HuH-7.5 (cell line): ENCODE data around the gene B3GNT3.

ENCODE experiments used
- DNase-seq: peaks from one replicate; pipeline ENCODE4 v3.0.0; 2011; ENCODE audit warnings: low spot score

B3GNT3 gene

GRCh38 chr19:17794731-17795494 is at the start of gene B3GNT3:
Gene B3GNT3 (plus strand): TSS chr19:17795138. CDS start chr19:17807808, 12,670 bp downstream.
- no peak for DNase-seq

- peak; percentile 98 for DNase-seq
These were observed 47.5 kb upstream of the B3GNT3 start for GRCh38 chr19:17747205-17748098.

DNA sequence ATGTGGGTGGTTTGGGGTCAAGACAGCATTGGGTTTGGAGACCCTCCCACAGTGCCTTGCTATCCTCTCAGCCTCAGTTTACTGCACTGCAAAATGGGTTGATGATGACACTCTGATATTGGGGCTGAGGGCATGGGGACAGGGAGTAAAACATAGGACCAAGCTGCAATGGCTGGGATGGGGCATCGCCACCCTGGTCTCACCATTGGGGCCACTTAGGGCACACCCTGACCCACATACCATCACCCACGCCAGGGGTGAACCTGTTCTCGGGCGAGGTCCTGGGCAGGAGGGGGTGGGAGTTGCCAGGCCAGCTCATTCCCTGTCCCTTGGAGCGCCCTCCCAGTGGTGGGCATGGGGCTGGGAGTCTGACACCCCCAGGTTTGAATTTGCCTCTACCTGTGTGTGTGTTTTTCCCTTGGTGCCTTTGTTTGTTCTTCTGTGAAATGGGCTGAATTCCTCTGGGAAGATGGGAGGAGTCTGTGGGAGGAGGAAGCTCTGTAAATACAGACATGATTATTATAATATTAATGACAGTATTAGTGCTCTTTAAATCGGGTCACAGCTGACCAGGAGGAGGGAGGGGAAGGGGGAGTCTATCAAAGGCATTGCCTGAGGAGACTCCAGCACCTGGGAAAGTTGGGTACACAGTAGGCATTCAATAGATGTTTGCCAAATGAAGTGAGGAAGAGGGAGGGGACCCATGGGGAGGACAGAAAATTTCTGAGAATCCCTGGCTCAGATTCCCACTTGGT is 45.9 kb upstream of the B3GNT3 start:
- DNase-seq = no peak

- no peak for DNase-seq
These were observed 45.0 kb upstream of the B3GNT3 start for GRCh38 chr19:17749912-17750317.

DNA sequence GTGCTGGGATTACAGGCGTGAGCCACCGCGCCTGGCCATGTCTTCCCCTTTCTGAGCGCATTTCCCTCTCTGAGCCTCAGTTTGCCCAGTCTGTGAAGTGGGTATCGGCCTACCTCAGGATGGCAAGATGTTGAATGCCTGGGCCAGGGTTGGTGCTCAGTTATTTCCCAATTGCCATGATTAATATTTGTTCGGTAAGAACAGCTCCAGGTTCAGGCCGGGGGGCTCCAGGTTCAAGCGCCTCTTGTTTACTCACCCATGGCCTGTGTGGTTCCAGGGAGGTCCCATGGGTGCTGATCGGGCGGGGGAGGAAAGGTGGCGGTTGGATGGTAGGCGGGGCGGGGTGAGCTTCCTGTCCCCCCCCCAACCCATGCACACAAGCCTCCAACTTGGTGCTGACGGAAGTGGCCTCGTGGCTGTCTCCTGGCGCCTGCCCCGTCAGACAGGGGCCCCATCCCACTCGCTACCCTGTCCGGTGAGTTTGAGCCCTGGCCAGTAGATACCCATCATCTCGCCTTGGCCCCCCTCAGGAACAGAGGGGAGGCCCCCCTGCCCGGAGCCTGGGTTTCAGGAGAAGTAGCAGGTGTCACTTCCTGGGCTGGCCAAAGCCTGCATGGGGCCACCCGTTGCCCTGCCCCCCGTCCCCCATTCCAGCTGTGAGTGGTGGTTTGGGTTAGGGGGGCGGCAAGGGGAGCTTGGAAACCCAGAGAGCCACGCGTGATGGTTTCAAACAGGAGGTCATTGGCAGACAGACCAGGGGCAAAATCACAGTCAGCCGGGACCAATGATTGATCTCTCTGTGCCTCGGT is 43.6 kb upstream of the B3GNT3 start, which contains the start of gene FCHO1:
Gene FCHO1 (plus strand): TSS at position 375 of the 809 bp plus-strand sequence. CDS start 3,688 bp downstream, outside the sequence.
- no peak for DNase-seq

- DNase-seq = no peak
These were observed 43.0 kb upstream of the B3GNT3 start for GRCh38 chr19:17751912-17752273.

DNA sequence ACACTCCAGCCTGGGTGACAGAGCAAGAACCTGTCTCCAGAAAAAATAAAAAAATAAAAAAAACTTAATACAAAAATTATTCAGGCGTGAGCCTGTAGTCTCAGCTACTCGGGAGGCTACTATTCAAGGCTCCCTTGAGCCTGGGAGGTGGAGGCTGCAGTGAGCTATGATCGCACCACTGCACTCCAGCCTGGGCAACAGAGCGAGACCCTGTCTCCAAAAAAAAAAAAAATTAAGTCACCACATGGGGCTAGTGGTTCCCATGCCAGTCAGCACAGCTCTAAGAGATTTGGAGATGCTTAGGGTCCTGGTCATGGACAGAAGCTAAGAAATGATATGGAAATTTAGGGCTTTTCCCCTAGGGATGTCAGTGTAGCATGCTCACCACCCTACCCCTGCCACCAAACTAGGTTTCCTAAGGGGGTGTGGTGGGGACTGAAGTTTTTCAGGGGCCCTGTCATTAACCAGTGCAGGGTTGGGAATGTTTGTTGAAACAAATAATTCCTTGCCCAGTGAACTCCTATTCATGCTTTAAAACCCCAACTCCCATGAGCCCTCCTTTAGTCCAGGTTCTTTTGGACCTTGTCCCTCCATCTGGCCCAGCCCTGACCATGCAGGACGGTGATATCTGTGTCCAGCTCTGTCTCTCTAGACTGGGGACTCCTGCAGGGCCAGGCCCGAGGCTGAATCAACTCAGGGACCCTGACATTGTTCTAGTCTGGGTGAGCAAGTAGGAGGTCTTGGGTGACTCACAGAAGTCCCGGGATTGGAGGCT is 41.9 kb upstream of the B3GNT3 start:
- DNase-seq = no peak

GRCh38 chr19:17753976-17754375 is 41.0 kb upstream of the B3GNT3 start:
- DNase-seq = no peak

- DNase-seq = no peak
These were observed 40.1 kb upstream of the B3GNT3 start for GRCh38 chr19:17754634-17755442.

- DNase-seq = no peak
These were observed 39.5 kb upstream of the B3GNT3 start for GRCh38 chr19:17755443-17755890.

DNA sequence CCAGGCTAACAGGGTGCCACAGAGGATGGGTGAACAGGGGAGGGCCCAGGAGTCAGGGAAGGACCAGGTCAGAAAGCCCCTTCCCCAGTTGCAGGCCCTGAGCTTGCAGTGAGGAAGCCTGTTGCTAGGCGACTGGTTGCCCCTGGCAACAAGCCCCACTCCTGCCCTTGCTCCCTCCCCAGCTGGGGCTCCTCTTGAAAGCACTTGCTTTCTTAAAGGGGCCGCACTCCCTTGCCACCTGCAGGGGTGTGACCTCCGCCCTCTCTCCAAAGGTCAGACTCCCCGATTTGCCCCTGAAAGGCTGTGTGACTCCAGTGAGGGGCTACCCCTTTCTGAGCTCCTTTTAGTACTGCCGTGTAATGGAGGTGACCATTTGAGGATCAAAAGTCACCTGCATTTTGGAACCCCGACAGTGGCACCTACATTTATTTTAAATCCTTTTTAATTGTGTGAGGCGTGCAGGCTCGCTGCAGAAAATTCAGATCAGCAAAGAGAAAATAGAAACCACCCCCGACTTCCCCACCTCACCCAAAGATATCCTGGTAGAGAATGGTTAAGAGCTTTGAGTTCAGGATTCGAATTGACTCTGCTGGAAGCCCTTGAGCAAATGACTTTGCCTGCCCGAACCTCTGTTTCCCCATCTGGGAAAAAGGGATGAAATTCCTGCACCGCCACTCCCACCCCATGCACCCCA is 38.8 kb upstream of the B3GNT3 start:
- DNase-seq = no peak

DNA sequence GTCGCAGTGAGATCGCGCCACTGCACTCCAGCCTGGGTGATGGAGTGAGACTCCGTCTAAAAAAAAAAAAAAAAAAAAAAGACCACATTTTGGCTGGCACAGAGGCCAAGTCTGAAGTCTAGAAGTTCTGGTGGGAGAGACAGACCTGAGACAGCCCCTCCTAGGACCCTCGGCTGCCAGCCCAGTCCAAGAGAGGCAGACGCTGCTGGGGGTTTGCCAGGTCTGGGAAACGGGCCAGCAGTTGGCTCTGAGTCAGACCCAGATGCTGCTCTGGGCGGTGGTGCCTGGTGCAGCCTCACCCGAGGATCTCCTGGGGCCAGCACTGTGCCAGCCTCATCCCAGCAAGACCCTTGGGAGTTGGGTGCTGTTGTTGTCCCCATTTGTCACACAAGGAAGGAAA is 37.8 kb upstream of the B3GNT3 start:
- no peak for DNase-seq

DNA sequence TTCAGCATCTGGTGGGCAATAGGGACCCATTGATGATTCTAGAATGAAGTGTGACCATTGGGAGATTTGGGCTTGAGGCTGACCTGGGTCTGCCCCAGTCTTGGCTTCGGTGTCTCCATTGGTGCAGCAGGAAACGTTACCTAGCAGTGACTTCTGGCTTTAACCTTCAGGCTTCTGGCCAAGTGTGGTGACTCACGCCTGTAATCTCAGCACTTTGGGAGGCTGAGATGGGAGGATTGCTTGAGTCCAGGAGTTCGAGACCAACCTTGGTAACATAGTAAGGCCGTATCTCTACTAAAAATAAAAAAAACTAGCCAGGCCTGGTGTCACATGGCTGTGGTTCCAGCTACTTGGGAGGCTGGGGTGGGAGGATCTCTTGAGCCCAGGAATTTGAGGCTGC is 36.4 kb upstream of the B3GNT3 start:
- no peak for DNase-seq

DNA sequence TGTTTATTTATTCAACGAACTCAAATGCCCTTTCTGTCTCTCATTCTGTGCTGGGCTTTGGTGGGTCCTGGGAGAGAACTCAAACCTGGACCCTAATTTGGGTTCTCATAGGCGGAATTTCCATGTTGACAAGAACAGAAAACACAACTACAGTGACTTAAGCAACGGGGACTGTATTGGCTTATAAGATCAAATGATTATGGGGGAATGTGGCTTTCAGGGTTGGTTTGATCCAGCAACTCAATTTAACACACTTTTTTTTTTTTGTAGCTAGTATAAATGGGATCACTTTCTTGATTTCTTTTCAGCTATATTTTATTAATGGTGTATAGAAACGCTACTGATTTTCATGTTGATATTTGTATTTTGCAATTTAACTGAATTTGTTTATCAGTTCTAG is 33.8 kb upstream of the B3GNT3 start:
- no peak for DNase-seq

- no peak for DNase-seq
These were observed 32.3 kb upstream of the B3GNT3 start for GRCh38 chr19:17762505-17763229.

- no peak for DNase-seq
These were observed 30.6 kb upstream of the B3GNT3 start for GRCh38 chr19:17764348-17764747.

GRCh38 chr19:17765069-17765618 is 29.8 kb upstream of the B3GNT3 start:
- DNase-seq = no peak

GRCh38 chr19:17766543-17767131 is 28.3 kb upstream of the B3GNT3 start:
- DNase-seq = peak; percentile 53
